Fibroblast of villous mesenchyme (primary cell): ENCODE measurements around the gene FSCB. TPM values are rescaled to one million over a fixed set of nuclear protein-coding genes. Genes with fewer than 3 reads are reported as not detected.
A peak's percentile ranks its signal among the peaks of the same experiment; 100 is the strongest.

ENCODE experiments used
- DNase-seq: peaks from one replicate; pipeline ENCODE4 v3.0.0-alpha.2; 2010; ENCODE audit warnings: low read depth
- H3K4me3 ChIP-seq: 2 replicates; pipeline ENCODE4 v1.5.1; 2011; ENCODE audit warnings: low read depth, mild to moderate bottlenecking, low read length
- total RNA-seq: library from RNA; depleted of rRNA; stranded (reverse); fragments of >200 nt; gene quantifications from 2 replicates; pipeline ENCODE4 v1.2.3, GENCODE V29; 2012
- TF ChIP-seq, protein P1 (sequence below): IDR thresholded peaks from 2 replicates; pipeline ENCODE4 v1.5.1; 2012; ENCODE audit warnings: low read depth, mild to moderate bottlenecking, low read length; ENCODE audit not compliant: insufficient read depth

Gene FSCB
- total RNA-seq, 1 donor: not detected

DNA sequence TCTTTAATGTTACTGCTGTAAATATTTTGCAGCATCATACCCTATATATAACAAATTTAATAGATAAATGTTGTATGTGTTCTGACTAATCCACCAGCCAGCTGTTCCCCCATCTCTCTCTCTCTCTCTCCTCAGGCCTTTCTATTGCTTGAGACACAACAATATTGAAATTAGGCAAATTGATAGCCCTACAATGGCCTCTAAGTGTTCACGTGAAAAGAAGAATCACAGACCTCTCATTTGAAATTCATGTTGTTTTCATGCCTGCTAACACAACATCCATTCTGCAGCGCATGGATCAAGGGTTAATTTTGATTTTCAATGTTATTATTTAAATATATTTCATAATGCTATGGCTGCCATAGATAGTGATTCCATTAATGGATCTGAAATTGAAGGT is 1.8 kb upstream of the FSCB start:
- H3K4me3 ChIP-seq: no peak overlapping the region
- DNase-seq: no peak
- TF ChIP-seq, protein P1, sequence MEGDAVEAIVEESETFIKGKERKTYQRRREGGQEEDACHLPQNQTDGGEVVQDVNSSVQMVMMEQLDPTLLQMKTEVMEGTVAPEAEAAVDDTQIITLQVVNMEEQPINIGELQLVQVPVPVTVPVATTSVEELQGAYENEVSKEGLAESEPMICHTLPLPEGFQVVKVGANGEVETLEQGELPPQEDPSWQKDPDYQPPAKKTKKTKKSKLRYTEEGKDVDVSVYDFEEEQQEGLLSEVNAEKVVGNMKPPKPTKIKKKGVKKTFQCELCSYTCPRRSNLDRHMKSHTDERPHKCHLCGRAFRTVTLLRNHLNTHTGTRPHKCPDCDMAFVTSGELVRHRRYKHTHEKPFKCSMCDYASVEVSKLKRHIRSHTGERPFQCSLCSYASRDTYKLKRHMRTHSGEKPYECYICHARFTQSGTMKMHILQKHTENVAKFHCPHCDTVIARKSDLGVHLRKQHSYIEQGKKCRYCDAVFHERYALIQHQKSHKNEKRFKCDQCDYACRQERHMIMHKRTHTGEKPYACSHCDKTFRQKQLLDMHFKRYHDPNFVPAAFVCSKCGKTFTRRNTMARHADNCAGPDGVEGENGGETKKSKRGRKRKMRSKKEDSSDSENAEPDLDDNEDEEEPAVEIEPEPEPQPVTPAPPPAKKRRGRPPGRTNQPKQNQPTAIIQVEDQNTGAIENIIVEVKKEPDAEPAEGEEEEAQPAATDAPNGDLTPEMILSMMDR: no peak

DNA sequence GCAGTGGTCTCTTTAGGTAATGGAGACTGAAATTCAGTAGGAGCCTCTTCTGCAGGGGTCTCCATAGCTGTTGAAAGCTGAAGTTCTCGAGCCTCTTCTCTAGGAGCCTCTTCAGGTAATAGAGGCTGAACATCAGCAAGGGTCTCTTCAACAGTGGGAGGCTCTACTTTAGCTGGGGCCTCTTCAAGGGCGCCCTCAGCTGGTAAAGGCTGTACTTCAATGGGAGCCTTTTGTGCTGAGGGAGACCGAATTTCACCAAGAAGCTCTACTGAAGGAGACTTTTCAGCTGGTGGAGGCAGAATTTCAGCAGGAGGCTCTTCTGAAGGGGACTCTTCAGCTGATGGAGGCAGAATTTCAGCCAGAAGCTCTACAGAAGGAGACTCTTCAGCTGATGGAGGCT is 1.5 kb downstream of the FSCB start:
- H3K4me3 ChIP-seq: no peak overlapping the region
- DNase-seq: no peak

DNA sequence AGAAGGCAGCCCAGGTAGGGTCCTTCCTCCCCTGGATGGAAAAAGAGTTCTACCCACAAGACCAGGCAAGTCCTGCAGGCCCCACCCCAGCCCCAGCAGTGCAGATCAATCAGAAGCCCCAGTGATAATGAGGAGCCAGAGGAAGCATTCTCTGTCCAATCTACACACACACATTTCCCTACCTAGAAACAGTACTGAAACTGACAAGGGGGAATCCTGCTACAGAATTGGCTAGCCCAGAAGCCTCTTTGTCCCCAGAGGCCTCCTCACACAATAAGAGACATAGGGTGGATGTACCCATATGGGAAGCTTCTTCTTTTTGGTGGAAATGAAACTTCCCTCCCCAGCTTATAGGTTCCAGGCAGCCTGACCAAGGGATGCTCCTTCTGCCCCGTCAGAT is 9.9 kb downstream of the FSCB start:
- TF ChIP-seq, protein P1: no peak
- no peak overlapping the region for H3K4me3 ChIP-seq
- no peak for DNase-seq

More for the DNA sequence above, 1.5 kb downstream of the FSCB start:
- TF ChIP-seq, protein P1: no peak

DNA sequence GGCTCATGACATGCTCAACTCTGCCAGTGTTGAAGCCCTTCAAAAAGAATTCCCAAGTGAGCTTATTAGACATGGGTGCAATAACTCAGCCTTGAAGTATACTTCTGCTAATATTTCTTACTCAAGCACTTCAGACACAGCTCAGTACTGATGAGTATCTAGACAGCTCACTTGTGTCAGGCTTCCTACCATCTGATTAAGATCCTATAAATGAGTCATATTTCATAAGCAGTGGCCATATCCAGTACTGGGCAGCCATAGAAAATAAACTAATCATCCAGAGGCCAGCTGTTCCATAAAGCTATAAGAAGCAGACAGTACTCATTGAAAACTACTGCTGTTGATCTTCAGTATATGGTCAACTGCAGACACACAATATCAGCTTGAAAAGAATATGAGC is 12.9 kb downstream of the FSCB start:
- DNase-seq: peak; percentile 7
- TF ChIP-seq, protein P1: no peak
- no peak overlapping the region for H3K4me3 ChIP-seq

DNA sequence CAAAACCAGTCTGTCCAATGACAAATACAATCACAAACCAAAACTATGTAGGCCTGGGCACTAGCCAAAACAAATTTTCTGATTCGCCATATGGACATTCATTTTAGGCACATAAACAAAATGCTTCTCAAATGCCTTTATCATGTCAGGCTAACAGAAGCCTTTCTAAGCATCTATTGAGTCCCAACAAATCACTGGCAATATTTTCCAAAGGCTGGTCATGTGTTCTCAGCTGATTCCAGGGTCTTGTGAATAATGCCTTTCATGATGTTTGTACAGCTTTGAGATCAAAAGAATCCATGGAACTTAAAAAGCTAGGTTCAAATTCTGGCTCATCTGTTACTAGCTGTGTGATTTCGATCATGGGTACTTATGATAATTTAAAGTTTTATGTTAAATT is 16.1 kb downstream of the FSCB start:
- TF ChIP-seq, protein P1: no peak
- no peak overlapping the region for H3K4me3 ChIP-seq
- no peak for DNase-seq

DNA sequence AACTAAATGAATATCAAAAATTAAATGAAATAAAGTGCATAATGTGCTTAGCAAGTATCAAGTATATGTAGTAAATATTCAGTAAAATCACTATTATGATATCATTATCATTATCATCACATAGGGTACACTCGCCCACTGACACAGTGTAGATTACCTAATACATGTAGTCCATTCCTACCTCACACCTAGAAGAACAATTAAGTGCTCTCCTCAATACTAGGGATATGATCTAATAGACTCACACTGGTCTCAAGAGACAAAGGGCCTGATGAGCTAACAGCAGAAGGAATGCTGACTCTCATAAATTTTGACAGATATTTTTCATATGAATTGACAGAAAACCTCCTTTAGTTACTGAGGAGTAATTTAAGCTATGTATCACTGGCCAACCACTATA is 29.1 kb downstream of the FSCB start:
- no peak for DNase-seq
- H3K4me3 ChIP-seq: no peak overlapping the region
- TF ChIP-seq, protein P1: no peak

DNA sequence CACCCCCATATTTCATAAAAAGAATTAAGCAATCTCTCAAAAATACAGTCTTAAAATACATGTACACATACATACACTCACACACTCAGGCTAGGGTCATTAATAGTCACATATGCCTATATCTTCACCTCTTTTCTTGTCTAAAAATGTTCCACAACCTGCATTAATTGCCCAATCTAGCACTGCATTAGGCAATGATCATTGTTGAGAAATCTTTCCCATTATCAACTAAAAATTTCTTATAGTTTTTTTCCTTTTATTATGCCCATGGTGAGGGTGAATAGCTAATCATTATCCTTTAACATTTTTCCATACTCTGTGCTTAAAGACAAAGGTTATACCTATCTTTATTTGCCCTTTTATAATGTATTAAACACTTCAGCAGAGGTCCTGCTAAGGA is 38.3 kb downstream of the FSCB start:
- TF ChIP-seq, protein P1: no peak
- DNase-seq: no peak
- no peak overlapping the region for H3K4me3 ChIP-seq
